22Rv1 (cell line): ENCODE results near the gene TRANK1.

Experiments
- H3K27ac ChIP-seq: fragments of 450-650 bp; 2 replicates; pipeline ENCODE4 v1.5.1; 2017
- ZFX ChIP-seq: fragments of 450-650 bp; IDR thresholded peaks from 2 replicates; pipeline ENCODE4 v1.6.1; 2017; ENCODE audit warnings: antibody characterized with exemption, borderline replicate concordance
- TF ChIP-seq, protein P1 (sequence below): fragments of 450-650 bp; IDR thresholded peaks from 2 replicates; pipeline ENCODE4 v1.5.1; 2017; ENCODE audit warnings: mild to moderate bottlenecking

Gene TRANK1

DNA sequence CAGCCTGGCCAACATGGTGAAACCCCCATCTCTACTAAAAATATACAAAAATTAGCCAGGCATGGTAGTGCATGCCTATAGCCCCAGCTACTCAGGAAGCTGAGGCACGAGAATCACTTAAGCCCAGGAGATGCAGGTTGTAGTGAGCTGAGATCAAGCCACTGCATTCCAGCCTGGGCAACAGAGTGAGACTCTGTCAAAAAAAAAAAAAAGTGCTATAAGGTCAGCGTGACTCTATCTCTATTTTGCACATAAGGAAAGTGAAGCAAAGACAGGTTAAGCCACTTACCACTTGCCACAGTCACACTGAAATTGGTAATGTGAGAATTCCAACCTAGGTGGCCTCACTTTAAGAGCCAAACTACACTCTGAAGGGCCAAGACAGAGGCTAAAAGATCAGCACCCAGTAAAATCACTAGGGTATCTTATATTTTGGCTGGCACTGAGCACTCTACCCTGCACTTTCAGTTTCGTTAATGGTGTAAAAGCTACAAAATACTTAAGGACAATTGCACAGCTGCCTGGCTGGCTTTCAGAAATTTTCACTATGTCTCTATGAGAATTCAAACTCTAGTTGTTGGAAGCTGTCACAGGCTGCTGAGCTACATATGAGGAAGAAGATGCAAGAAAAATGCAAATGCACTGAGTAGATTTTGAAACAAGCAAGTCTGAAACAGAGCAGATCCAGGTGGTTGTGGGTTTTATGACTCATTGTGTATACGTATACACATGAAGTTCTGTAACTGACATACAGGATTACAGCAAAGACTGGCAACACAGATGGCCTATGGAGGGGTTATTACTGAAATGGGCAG lies 32.7 kb downstream of the TRANK1 start:
- no peak for TF ChIP-seq ZFX
- TF ChIP-seq, protein P1, sequence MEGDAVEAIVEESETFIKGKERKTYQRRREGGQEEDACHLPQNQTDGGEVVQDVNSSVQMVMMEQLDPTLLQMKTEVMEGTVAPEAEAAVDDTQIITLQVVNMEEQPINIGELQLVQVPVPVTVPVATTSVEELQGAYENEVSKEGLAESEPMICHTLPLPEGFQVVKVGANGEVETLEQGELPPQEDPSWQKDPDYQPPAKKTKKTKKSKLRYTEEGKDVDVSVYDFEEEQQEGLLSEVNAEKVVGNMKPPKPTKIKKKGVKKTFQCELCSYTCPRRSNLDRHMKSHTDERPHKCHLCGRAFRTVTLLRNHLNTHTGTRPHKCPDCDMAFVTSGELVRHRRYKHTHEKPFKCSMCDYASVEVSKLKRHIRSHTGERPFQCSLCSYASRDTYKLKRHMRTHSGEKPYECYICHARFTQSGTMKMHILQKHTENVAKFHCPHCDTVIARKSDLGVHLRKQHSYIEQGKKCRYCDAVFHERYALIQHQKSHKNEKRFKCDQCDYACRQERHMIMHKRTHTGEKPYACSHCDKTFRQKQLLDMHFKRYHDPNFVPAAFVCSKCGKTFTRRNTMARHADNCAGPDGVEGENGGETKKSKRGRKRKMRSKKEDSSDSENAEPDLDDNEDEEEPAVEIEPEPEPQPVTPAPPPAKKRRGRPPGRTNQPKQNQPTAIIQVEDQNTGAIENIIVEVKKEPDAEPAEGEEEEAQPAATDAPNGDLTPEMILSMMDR, result no peak
- H3K27ac ChIP-seq, result peak overlapping the region; percentile 33; the same call in 1 of the 2 replicates

DNA sequence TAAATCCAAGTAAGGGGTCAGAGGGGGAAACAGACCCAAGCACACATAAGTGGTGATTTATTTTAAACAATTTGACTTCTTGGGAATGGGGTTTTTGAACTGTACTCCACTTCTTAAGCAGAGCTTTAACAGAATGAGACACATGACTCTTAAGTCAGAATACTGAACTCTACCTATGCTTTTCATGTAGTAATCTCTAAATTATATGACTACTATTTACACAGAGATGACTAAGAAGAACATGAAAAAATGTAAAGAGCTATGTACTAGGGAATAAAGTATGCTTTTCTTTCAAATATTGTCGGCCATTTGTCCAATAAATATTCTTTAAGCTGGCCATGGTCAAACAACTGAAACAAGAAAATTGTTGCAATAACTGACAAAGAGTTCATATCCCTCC lies 35.2 kb downstream of the TRANK1 start:
- TF ChIP-seq, protein P1, result no peak
- TF ChIP-seq ZFX, result no peak
- H3K27ac ChIP-seq, result no peak overlapping the region

DNA sequence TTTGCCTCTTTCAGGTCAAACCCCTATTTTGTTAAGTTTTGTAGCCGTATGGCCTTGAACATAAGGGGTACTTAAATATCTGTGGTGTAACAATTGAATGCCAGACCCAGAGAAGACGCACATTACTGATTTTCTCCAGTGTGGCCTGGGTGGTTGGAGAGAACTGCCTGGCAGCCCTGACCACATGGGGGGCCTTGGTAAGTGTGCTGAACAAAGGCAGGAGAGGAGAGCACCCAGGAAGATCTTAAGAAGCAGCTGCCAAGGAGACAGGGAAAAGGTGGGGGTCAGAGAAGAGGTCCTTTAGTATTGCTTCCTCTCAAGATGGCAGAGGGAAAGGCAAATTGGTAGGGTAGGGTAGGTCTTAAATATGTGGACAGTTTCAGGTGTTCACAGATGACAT lies 35.7 kb downstream of the TRANK1 start:
- no peak overlapping the region for H3K27ac ChIP-seq
- TF ChIP-seq, protein P1, result no peak

DNA sequence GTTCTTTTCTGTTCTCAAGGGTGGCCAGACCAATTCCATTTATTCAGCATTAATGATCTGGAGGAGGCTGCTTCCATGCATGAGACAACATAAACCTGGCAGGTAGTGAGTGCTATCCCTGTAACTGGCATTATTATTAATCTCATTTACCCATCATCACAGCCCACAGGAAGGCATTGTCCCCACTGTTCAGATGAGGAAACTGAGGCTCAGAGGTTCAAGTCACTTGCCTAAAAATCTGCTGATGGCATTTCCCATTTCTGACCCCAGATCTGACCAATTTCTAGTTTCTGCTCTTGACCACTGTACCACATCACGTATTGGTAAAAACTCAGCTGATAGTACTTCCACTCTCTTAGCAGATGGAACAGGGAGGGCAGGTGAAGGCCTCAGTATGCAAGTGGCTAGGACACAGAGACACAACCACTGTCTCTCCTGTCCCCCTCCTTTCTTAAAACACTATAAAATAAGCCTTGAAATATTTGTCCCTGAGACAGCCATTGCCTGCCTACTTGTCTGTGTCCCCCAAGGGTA lies 36.1 kb downstream of the TRANK1 start:
- no peak for TF ChIP-seq ZFX
- TF ChIP-seq, protein P1, result no peak
- peak overlapping the region; percentile 41 for H3K27ac ChIP-seq

DNA sequence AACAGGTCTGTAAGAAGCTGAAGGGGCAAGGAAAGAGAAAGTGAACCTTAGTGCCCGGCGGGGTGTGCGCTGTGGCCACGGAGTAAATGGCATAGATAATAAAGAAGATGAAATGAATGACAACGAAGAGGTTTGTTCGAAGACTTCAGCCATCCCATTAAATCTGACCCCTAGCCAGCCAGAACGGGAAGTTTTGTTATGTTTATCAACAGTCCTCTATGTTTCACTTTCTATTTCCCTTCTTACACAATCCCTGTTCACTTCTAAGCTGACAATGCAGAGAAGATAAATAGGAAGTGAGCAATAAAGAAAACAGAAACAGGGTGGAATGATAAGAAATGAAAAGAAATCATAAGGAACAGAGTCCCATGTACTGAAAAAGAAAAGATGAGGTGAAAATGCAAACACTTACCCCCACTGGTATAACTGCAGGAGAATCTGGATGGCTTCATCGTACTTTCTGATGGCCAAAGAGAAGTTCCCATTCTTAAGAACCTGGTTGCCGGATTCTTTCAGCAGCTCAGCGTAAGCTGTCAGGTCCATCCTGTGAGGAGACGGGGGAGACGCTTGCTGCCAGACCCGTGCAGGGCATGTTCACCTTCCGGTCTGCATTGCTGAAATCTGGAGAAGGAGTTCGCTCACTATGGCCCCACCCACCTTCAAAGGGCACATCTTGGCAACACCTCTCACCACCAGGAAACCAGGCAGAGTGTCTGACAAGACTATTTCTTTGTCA lies 36.8 kb downstream of the TRANK1 start:
- H3K27ac ChIP-seq, result peak overlapping the region; percentile 41
- TF ChIP-seq, protein P1, result no peak
- no peak for TF ChIP-seq ZFX

DNA sequence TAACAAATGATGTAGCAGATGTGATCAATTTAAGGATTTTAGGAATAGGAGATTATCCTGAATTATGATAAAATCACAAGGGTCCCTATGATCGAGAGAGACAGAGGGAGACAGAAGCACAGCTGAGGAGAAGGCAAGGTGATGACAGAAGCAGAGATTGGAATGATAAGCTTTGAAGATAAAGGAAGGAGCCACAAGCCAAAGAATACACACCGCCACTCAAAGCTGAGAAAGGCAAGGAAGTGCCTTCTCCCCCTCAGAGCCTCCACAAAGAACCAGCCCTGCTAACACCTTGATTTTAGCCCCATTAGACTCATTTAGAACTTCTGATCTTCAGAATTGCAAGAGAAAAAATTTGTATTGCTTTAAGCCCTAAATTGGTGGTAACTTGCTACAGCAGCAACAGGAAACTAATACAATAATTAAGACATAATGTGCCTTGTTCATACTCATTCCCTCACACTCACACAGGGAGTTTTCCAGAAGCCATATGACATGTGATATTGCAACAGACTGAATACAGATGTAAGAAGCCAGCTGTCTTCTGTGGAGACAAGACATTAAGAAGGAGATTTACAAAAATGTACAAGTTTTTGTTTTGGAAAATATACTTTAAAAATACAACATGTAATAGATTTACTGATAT lies 38.2 kb downstream of the TRANK1 start:
- TF ChIP-seq, protein P1, result no peak
- TF ChIP-seq ZFX, result no peak
- no peak overlapping the region for H3K27ac ChIP-seq
